ENCODE measurements around the gene TUSC2. TPM values are rescaled to one million over a fixed set of nuclear protein-coding genes. Genes with fewer than 3 reads are reported as not detected.

Gene TUSC2
- total RNA-seq, 1 donor from 2014 or later = 32.9 TPM

DNA sequence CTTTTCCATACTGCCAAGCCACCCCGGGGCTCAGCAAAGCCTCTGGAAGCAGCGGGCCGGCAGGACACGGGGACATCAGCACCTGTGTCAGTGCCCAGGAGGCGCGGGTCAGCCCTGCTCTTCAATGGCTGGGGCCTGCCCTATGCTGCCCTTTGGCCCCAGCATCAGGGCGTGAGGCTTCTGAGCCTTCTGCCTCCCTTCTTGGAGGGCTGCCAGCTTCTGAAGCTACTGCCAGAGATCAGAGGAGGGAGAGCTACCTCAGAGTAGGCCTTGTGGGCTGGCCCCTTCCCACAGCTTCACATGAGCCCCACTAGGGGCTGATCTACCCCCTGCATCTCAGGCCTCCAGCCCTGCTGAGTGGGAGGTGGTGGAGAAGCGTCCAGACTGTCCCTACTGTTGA lies 44.3 kb upstream of the TUSC2 start:
- no peak overlapping the region for H3K4me3 ChIP-seq
- no peaks in the 10 kb centered on the region for H3K9me3 ChIP-seq (replicated peaks)
- H3K4me1 ChIP-seq = no peaks in the 10 kb centered on the region
- H3K27me3 ChIP-seq (ENCODE audit: low read depth) = peaks cover 4% of the 10 kb centered on the region
- TF ChIP-seq, protein P1, sequence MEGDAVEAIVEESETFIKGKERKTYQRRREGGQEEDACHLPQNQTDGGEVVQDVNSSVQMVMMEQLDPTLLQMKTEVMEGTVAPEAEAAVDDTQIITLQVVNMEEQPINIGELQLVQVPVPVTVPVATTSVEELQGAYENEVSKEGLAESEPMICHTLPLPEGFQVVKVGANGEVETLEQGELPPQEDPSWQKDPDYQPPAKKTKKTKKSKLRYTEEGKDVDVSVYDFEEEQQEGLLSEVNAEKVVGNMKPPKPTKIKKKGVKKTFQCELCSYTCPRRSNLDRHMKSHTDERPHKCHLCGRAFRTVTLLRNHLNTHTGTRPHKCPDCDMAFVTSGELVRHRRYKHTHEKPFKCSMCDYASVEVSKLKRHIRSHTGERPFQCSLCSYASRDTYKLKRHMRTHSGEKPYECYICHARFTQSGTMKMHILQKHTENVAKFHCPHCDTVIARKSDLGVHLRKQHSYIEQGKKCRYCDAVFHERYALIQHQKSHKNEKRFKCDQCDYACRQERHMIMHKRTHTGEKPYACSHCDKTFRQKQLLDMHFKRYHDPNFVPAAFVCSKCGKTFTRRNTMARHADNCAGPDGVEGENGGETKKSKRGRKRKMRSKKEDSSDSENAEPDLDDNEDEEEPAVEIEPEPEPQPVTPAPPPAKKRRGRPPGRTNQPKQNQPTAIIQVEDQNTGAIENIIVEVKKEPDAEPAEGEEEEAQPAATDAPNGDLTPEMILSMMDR (IDR thresholded peaks at IDR 0.05; ENCODE audit: borderline replicate concordance) = no peak
- no peak for DNase-seq
- intact Hi-C loops (cut with micrococcal nuclease) = no loop called here
- H3K36me3 ChIP-seq = no peaks in the 10 kb centered on the region
- H3K27ac ChIP-seq (replicated peaks) = no peak overlapping the region

GRCh38 chr3:50371133-50371685 lies 43.2 kb upstream of the TUSC2 start:
- no peak overlapping the region for H3K27ac ChIP-seq (replicated peaks)
- H3K4me1 ChIP-seq = no peaks in the 10 kb centered on the region
- H3K27me3 ChIP-seq (ENCODE audit: low read depth) = peaks cover 4% of the 10 kb centered on the region
- intact Hi-C loops (cut with micrococcal nuclease) = no loop called here
- H3K9me3 ChIP-seq (replicated peaks) = no peaks in the 10 kb centered on the region
- H3K4me3 ChIP-seq = no peak overlapping the region
- TF ChIP-seq, protein P1 (IDR thresholded peaks at IDR 0.05; ENCODE audit: borderline replicate concordance) = no peak
- no peaks in the 10 kb centered on the region for H3K36me3 ChIP-seq
- no peak for DNase-seq

GRCh38 chr3:50370594-50370993 lies 42.6 kb upstream of the TUSC2 start:
- TF ChIP-seq, protein P1 (IDR thresholded peaks at IDR 0.05; ENCODE audit: borderline replicate concordance) = no peak
- Histone ChIP-seq H3K4me1 (peaks cover under 1% of the 10 kb centered on the region), H3K27me3 (ENCODE audit: low read depth) (peaks cover 4% of the 10 kb centered on the region), H3K4me3 (no peak overlapping the region), H3K27ac (replicated peaks) (no peak overlapping the region), H3K9me3 (replicated peaks) (no peaks in the 10 kb centered on the region), H3K36me3 (no peaks in the 10 kb centered on the region)
- intact Hi-C loops (cut with micrococcal nuclease) = no loop called here
- no peak for DNase-seq

GRCh38 chr3:50369012-50369670 lies 41.1 kb upstream of the TUSC2 start:
- no peak for DNase-seq
- peaks cover 4% of the 10 kb centered on the region for H3K27me3 ChIP-seq (ENCODE audit: low read depth)
- no peak overlapping the region for H3K4me3 ChIP-seq
- intact Hi-C loops (cut with micrococcal nuclease) = no loop called here
- H3K9me3 ChIP-seq (replicated peaks) = no peaks in the 10 kb centered on the region
- no peaks in the 10 kb centered on the region for H3K36me3 ChIP-seq
- H3K27ac ChIP-seq (replicated peaks) = no peak overlapping the region
- TF ChIP-seq, protein P1 (IDR thresholded peaks at IDR 0.05; ENCODE audit: borderline replicate concordance) = no peak
- peaks cover 15% of the 10 kb centered on the region for H3K4me1 ChIP-seq

DNA sequence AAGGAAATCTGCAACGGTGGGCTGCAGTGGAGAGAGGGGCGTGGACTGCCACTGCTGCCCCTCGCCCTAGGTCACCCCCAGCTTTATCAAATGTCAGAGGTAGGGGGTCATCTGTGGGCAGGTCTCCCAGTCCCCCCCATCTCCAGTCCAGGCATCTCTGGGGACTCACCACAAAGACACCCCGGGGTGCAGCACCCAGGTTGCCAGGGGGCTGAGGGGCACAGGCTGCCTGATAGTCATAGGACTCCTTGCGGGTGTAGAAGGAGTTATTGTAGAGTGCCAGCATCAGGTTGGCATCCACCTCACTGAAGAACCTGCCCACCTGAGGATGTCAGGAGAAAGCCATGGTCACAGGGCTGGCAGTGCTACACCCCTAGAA lies 37.8 kb upstream of the TUSC2 start:
- peaks cover 15% of the 10 kb centered on the region for H3K4me1 ChIP-seq
- H3K27ac ChIP-seq (replicated peaks) = no peak overlapping the region
- DNase-seq = no peak
- intact Hi-C loops (cut with micrococcal nuclease) = no loop called here
- TF ChIP-seq, protein P1 (IDR thresholded peaks at IDR 0.05; ENCODE audit: borderline replicate concordance) = no peak
- H3K9me3 ChIP-seq (replicated peaks) = no peaks in the 10 kb centered on the region
- no peaks in the 10 kb centered on the region for H3K27me3 ChIP-seq (ENCODE audit: low read depth)
- H3K4me3 ChIP-seq = peak overlapping the region; percentile 68
- no peaks in the 10 kb centered on the region for H3K36me3 ChIP-seq
